Body of pancreas (tissue), 4 donors: ENCODE results near the gene POC1A.

Experiments
- POLR2A ChIP-seq, 3 donors: fragments of 450-650 bp; IDR thresholded peaks; one replicate each; pipeline ENCODE4 v1.6.1; 2016; ENCODE audit warnings: antibody characterized with exemption in 3 of 3, mild to moderate bottlenecking in 2 of 3
- TF ChIP-seq, protein P1 (sequence below), 7 experiments: fragments of 450-650 bp in 4 of 7; fragments of 200-600 bp in 3 of 7; sonication (generic) in 3 of 7; IDR thresholded peaks; one replicate each; pipeline ENCODE4 v1.5.1; 2016 to 2019; ENCODE audit warnings: antibody characterized with exemption in 7 of 7

DNA sequence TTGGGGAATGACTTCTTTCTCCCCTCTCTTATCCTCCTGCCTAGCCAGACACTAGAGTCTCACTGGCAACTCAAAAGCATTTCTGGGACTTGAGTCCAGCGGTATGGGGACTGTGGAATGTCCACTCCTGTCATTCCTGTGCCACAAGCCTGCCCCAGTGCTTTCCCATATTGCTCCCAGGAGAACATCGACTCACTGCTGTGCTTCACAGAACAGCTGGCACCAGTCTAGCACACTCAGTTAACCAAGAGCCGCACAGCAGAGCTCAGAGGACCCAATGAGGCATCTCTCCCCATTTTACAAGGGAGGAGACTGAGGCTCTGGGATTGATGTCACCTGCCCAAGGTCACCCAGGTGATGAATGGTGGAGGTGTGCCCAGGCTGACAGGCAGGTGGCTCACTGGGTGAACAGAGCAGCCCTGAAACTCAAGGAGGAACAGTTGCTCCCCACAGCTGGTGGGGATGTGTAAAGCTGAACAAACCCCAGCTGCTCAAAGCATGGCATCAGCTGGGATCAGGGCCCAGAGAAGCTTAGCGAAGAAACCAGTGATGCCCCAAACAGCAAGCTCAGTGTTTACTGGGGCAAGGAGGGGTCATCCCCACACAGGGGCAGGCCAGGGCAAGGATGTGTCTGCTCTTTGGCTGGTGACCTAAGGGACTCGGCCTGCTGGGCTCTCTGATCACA lies 62.5 kb downstream of the POC1A start:
- TF ChIP-seq, protein P1, sequence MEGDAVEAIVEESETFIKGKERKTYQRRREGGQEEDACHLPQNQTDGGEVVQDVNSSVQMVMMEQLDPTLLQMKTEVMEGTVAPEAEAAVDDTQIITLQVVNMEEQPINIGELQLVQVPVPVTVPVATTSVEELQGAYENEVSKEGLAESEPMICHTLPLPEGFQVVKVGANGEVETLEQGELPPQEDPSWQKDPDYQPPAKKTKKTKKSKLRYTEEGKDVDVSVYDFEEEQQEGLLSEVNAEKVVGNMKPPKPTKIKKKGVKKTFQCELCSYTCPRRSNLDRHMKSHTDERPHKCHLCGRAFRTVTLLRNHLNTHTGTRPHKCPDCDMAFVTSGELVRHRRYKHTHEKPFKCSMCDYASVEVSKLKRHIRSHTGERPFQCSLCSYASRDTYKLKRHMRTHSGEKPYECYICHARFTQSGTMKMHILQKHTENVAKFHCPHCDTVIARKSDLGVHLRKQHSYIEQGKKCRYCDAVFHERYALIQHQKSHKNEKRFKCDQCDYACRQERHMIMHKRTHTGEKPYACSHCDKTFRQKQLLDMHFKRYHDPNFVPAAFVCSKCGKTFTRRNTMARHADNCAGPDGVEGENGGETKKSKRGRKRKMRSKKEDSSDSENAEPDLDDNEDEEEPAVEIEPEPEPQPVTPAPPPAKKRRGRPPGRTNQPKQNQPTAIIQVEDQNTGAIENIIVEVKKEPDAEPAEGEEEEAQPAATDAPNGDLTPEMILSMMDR (IDR thresholded peaks at IDR 0.05), result no peak
- no peak for TF ChIP-seq POLR2A (IDR thresholded peaks at IDR 0.05)
